Measurements from ENCODE around the gene GPR151.
A peak's percentile ranks its signal among the peaks of the same experiment; 100 is the strongest.

The GPR151 gene

GRCh38 chr5:146475190-146475780 lies 40.7 kb downstream of the GPR151 start:
- Histone ChIP-seq H3K9ac (ENCODE audit: low read length) (no peak overlapping the region), H3K4me1 (ENCODE audit: control insufficient read depth, insufficient read depth, low read length) (no peaks in the 10 kb centered on the region), H3K27me3 (replicated peaks; ENCODE audit: control insufficient read depth, insufficient read depth, low read length) (no peaks in the 10 kb centered on the region), H3K9me3 (ENCODE audit: control insufficient read depth, low read length) (no peaks in the 10 kb centered on the region), H3K36me3 (ENCODE audit: control insufficient read depth, insufficient read depth, low read length, severe bottlenecking) (peaks cover 83% of the 10 kb centered on the region), H3K4me3 (ENCODE audit: low read length) (no peak overlapping the region)
- DNase-seq (ENCODE audit: low read depth), result no peak

GRCh38 chr5:146474065-146474464 lies 41.9 kb downstream of the GPR151 start:
- H3K27me3 ChIP-seq (replicated peaks; ENCODE audit: control insufficient read depth, insufficient read depth, low read length), result no peaks in the 10 kb centered on the region
- no peak for DNase-seq (ENCODE audit: low read depth)
- H3K9me3 ChIP-seq (ENCODE audit: control insufficient read depth, low read length), result no peaks in the 10 kb centered on the region

GRCh38 chr5:146467760-146468159 lies 48.2 kb downstream of the GPR151 start:
- Histone ChIP-seq H3K4me1 (ENCODE audit: control insufficient read depth, insufficient read depth, low read length) (peaks cover 8% of the 10 kb centered on the region), H3K27me3 (replicated peaks; ENCODE audit: control insufficient read depth, insufficient read depth, low read length) (no peaks in the 10 kb centered on the region), H3K9ac (ENCODE audit: low read length) (no peak overlapping the region), H3K4me3 (ENCODE audit: low read length) (no peak overlapping the region), H3K9me3 (ENCODE audit: control insufficient read depth, low read length) (no peaks in the 10 kb centered on the region), H3K36me3 (ENCODE audit: control insufficient read depth, insufficient read depth, low read length, severe bottlenecking) (peaks cover 62% of the 10 kb centered on the region)
- DNase-seq (ENCODE audit: low read depth), result no peak

More at GRCh38 chr5:146474065-146474464, 41.9 kb downstream of the GPR151 start:
- peaks cover 85% of the 10 kb centered on the region for H3K36me3 ChIP-seq (ENCODE audit: control insufficient read depth, insufficient read depth, low read length, severe bottlenecking)
- H3K9ac ChIP-seq (ENCODE audit: low read length), result no peak overlapping the region
- H3K4me3 ChIP-seq (ENCODE audit: low read length), result no peak overlapping the region
- H3K4me1 ChIP-seq (ENCODE audit: control insufficient read depth, insufficient read depth, low read length), result no peaks in the 10 kb centered on the region

- Histone ChIP-seq H3K9ac (ENCODE audit: low read length) (peak overlapping the region; percentile 34), H3K4me3 (ENCODE audit: low read length) (no peak overlapping the region), H3K9me3 (ENCODE audit: control insufficient read depth, low read length) (no peaks in the 10 kb centered on the region), H3K4me1 (ENCODE audit: control insufficient read depth, insufficient read depth, low read length) (peaks cover 11% of the 10 kb centered on the region), H3K36me3 (ENCODE audit: control insufficient read depth, insufficient read depth, low read length, severe bottlenecking) (peaks cover 56% of the 10 kb centered on the region), H3K27me3 (replicated peaks; ENCODE audit: control insufficient read depth, insufficient read depth, low read length) (no peaks in the 10 kb centered on the region)
- DNase-seq (ENCODE audit: low read depth), result peak; percentile 68
Observed at GRCh38 chr5:146466521-146467349, 49.3 kb downstream of the GPR151 start.

- H3K9ac ChIP-seq (ENCODE audit: low read length), result no peak overlapping the region
- H3K4me3 ChIP-seq (ENCODE audit: low read length), result no peak overlapping the region
- no peaks in the 10 kb centered on the region for H3K9me3 ChIP-seq (ENCODE audit: control insufficient read depth, low read length)
- no peaks in the 10 kb centered on the region for H3K27me3 ChIP-seq (replicated peaks; ENCODE audit: control insufficient read depth, insufficient read depth, low read length)
- H3K36me3 ChIP-seq (ENCODE audit: control insufficient read depth, insufficient read depth, low read length, severe bottlenecking), result peaks cover 60% of the 10 kb centered on the region
- DNase-seq (ENCODE audit: low read depth), result no peak
- H3K4me1 ChIP-seq (ENCODE audit: control insufficient read depth, insufficient read depth, low read length), result peaks cover 21% of the 10 kb centered on the region
Observed at GRCh38 chr5:146463446-146463845, 52.5 kb downstream of the GPR151 start.

Data from adipocyte (in vitro differentiated cells).